CD4-positive, alpha-beta T cell treated with Interleukin-6 at 100 ng/mL for 8 hours (primary cell): ENCODE results near the gene EPHA10.
"Not testable (repeated sequence)": the region's sequence is repeated elsewhere in the genome, so short reads cannot be mapped to it uniquely, and the experiment has no call there.

Source experiments
- DNase-seq: peaks from one replicate; pipeline ENCODE4 v3.0.0-alpha.2; 2020; ENCODE audit warnings: mixed read lengths, low spot score

EPHA10 gene

DNA sequence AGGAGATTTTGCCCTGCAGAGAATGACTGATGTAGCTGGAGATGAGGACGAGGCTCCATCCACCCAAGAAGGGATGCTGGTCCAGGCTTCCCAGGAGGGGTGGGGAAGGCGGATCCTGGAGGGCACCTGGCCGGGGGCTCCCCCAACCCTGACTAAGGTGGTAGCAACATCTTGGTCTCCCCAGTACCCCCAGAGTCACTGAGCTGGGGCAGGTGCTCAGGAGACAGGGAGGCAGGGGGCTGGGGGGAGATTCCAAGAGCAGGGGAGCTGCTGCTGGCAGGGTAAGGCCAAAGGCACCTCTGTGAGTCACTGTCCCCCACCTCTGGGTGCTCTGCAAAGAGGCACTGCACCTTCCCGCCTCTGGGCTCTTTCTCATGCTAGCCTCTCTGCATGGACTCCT is 48.6 kb downstream of the EPHA10 start:
- no peak for DNase-seq

DNA sequence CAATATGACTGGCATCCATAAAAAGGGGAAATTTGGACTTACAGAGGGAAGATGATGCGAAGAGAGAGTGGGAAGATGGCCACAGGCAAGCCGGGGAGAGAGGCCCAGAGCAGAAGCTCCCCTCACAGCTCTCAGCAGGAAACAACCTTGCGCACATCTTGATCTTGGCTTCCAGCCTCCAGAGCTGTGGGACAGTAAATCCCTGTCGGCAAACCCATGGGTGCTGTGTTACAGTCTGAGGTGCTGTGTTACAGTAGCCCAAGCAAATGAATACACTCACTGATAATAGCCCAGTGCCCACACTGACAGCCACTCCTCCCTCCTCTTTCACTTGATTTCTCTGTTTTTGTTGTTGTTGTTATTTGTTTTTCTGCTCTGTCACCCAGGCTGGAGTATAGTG is 50.2 kb downstream of the EPHA10 start:
- DNase-seq: no peak

DNA sequence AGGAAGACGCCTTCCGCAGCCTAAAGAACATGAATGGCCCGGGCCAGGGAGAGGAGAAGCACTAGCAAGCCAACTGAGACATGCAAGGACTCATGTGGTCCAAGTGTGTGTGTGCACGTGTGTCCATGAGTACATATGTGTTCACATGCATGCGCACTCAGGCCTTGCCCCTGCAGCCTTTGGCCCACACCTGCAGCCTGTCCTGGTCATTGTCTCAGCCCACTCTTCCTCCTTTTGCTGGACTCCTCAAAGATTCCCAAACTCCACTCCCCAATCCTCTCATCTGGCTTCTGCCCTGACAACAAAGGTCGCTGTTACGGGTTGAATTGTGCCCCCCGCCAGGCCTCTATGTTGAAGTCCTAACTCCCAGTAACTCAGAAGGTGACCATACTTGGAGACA is 50.7 kb downstream of the EPHA10 start:
- DNase-seq: no peak

DNA sequence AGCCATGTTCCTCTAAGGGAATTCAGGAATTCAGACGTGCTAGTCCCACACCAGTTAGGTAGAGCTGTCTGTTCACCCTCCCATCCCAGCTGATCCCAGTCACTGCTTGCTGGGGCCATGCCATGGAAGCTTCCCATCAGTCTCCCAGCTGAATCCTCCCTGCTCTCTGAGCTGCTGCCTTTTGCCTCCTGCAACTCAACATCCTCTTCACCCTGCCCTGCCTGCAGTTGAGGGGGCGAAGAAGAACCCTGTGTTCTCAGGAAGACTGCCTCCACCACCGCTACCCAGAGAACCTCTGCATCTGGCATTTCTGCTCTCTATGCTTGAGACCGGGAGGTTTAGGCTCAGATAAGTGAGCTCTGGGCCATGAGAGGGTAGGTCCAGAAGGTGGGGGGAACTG is 56.4 kb downstream of the EPHA10 start:
- DNase-seq: no peak

DNA sequence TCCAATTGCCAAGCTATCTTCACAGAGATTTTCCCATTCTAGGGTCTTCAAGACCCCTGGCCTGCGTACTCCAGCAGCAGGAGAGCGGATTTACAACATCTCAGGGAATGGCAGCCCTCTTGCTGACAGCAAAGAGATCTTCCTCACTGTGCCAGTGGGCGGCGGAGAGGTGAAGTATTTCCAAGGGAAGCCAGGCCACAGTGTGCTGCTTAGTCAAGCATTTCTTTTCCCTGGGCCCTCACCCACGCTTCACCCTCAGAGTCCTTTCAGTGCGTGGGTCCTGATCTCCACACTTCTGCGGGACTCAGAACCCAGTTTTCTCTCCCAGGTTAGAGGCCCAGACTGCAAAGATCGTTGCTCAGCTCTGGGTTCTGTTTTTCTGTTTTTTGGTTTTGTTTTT is 59.5 kb downstream of the EPHA10 start:
- DNase-seq: no peak

DNA sequence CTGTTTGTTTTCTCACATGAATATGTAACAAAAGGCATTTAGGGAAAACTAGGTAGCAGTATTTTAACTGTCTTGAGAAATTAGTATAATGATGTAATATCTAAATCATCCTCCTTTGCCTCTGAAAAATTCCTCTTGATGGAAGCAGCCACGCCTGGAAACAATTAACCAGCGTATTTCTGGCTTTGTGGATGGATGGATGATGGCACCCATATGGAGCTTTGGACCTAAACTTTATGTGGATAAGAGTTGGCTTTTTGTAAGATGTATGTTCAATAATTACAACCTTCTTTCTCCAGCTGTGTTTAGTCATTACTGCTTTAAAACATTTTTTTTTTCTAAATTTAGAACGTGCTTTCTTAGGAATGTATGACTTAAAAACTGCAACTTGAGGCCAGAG is 60.0 kb downstream of the EPHA10 start:
- DNase-seq: no peak

DNA sequence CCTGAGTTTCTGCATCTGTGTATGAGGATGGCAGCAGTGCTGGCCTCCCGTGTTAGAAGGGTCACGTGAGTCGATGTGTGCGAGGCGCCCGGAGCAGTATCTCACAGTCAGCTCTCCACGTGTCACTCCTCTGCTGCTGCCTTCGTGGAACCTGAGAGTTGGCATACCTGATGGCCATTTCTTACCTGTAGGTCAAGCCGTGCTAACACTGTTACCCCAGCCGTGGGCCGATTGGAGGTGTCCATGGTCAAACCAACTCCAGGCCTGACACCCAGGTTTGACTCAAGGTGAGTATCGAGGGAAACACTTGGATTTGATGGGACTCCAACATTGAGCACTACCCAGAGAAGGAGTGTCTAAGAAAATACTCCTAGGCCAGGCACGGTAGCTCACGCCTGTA is 61.9 kb downstream of the EPHA10 start:
- no peak for DNase-seq

DNA sequence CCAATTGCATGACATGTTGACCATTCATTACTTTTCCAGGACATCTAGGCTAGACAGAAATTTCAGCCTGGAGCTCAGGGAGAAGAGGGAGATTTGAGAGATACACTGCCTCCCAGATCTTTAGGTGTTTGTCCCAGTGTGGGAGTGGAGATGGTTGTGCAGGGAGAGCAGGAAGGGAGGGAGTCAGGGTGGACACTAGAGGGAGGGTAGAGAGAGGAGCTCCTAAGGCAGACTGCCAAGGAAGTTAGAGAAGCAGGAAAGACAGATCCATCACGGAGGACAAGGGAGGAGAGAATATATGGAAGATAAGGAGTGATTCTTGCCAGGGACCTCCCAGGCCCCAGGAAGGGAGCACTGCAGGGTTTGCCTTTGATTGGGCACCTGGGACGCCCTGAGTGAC is 63.9 kb downstream of the EPHA10 start:
- DNase-seq: no peak

DNA sequence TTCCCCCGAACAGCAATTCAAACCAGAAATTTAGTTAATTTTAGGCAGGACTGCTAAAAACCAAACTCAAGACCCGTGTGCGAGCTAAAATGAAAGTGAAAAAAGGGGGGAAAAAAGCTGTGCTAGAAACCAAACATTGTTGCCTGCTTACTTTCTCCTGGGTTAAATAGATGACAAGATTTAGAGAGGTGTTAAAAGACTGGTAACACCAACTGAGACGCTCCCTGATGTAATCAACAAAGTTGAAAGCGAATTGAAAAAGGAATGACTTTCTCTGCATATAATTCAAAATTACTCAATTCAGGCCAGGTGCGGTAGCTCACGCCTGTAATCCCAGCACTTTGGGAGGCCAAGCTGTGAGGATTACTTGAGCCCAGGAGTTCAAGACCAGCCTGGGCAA is 65.8 kb downstream of the EPHA10 start:
- DNase-seq: no peak

DNA sequence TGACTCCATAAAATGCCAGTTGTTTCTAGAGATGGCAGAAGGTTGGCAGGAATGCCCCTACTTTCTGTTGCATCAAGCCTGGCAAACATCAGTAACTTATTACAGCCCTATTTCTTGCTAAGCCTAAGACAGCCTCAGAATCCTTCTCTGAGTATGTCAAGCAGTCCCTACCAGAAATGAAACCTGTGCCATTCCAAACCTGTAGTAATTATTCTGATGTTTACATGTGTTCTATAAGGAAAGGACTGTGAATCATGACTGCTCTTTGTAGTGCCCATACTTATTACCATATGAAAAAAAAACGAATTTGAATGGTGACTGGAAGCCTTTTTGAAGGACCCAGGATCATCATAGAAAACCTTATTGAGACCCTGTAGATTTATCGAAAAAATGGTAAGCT is 67.2 kb downstream of the EPHA10 start:
- DNase-seq: no peak

DNA sequence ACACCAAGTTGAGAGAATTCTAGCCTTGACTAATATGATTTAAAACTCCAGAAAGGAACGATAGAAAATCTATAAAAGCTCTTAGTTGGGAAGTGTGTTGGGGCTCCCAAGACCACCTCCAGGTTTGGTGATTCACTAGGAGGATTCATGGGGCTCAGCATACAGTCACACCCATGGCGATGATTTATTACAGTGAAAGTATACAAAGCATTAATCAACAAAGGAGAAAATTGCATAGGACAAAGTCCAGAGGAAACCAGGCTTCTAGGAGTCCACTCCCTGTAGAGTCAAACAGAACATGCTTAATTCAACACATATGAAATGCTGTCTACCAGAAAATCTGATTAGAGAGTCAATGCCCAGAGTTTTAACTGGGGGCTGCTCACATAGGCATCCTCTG is 67.8 kb downstream of the EPHA10 start:
- no peak for DNase-seq

DNA sequence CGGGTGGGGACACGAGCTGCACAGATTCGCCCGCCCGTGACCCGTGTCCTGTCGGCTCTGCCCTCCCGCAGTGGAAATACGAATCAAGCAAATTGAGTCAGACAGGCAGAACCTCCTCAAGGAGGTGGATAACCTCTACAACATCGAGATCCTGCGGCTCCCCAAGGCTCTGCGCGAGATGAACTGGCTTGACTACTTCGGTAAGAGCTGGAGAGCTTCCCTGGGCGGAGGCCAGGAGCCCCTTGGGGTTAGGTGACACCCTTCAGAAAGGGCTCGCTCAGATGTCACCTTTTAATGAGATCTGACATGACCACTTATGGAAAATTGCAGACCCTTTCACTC is 72.1 kb downstream of the EPHA10 start:
- DNase-seq: no peak

DNA sequence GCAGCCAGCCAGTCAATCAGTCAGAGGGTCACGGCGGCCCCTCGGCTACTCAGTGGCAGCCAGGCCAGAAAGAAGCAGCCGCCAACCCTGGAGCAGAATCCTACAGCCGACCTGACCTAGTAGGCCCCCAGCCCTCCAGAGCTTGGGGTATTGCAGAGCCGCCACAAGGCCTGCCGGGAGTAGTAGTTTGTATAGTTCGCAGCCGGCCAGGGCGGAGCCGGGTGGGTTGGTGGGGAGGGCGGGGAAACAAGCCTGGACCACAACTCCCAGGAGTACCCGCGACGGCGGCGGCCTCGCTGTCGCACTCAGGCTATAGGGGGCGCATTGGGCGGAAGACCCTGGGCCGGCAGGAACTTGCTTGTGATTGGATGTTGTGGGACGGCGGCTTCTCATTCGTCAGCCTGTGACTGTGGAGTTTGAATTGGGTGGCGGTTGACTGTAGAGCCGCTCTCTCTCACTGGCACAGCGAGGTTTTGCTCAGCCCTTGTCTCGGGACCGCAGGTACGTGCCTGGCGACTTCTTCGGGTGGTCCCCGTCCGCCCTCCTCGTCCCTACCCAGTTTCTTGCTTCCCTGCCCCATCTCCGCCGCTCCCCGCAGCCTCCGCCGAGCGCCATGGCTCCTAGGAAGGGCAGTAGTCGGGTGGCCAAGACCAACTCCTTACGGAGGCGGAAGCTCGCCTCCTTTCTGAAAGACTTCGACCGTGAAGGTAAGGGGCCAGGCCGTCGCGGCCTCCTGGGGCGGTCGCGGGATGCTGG is 72.7 kb downstream of the EPHA10 start, which contains the start of gene CDCA8:
TSS of gene CDCA8 (plus strand) at position 439 of the 756 bp plus-strand sequence. CDS start at position 614, 175 bp downstream.
- DNase-seq: peak; percentile 98

DNA sequence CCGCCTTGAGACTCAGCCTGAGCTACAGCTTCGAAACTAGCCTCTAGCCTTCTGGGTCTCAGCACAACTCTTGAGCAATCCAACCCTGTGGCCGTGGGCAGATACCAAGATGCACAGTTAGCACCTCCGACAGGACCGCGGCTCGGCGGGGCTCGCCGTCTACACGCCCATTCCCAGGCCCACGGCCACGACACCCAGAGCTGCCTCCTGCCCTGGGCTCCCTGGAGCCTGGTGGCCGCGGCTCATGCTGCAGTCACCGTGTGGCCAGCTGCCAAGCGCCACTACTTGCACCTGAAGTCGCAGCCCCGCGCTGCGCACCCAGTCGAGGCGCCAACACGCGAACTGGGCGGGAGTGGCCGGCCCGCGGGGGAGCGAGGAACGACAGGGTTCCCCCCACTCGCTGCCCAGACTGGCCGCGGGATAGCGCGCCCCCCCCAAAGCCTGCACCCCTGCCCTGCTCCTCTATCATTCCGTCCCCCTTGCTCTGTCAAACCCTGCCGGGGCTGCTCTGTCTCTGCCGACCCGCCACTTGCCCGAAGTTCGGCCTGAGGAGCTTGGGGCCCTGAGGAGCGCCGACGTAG is 73.3 kb downstream of the EPHA10 start:
- DNase-seq: no peak

DNA sequence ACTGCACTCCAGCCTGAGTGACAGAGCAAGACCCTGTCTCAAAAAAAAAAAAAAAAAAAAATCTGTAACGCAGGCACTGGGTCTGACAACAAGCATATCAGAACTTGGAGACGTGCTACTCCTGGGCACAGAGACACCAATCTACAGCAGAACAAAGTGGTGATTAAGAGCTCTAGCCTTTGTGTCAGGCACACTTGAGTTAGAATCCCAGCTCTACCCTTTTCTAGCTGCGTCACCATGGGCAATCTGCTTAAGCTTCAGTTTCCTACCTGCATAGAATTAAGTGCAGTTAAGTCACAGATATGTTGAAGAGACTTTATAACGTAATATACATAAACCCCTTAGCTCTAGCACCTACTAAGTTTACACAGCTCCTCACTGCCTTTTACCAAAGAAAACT is 76.0 kb downstream of the EPHA10 start:
- no peak for DNase-seq

DNA sequence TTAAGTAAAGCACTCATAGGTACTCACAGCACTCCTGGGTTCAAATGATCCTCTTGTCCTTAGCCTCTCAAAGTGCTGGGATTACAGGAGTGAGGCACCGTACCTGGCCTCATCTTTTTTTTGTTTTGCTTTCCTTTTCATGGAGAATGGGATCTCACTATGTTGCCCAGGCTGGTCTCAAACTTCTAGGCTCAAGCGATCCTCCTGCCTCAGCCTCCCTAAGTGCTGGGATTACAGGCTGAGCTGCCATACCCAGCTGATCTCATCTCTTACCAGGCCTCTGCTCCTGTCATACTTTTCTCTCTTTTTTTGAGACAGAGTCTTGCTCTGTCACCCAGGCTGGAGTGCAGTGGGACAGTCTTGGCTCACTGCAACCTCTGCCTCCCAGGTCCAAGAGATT is 77.2 kb downstream of the EPHA10 start:
- DNase-seq: not testable (repeated sequence)

DNA sequence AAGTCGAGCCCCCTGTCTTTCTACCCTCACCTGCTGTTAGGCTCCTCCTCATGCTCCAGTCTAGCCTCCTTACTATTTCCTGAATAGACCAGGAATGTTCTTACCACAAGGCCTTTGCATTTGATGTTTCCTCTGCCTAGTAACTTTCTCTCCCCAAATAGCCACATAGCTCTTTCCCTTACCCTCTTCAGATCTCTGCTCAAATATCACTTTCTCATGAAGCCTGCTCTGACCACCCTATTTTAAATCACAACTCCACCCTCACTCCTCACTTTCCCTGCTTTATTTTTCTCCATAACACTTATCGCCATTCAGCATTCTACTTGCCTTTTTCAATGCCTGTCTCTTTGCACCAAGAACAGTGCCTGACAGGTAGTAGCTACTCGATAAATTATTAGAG is 79.2 kb downstream of the EPHA10 start:
- no peak for DNase-seq

DNA sequence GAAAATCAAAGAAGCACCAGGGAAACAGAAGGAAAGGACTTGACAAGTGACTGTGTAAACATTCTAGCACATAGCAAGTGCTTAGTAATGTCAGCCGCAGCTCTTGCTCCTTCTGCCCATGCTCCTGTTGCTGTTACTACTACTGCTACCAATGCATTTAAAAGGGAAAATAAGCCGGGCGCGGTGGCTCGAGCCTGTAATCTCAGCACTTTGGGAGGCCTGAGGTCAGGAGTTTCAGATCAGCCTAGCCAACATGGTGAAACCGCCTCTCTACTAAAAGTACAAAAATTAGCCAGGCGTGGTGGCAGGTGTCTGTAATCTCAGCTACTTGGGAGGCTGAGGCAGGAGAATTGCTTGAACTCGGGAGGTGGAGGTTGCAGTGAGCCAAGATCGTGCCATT is 80.7 kb downstream of the EPHA10 start:
- DNase-seq: not testable (repeated sequence)

DNA sequence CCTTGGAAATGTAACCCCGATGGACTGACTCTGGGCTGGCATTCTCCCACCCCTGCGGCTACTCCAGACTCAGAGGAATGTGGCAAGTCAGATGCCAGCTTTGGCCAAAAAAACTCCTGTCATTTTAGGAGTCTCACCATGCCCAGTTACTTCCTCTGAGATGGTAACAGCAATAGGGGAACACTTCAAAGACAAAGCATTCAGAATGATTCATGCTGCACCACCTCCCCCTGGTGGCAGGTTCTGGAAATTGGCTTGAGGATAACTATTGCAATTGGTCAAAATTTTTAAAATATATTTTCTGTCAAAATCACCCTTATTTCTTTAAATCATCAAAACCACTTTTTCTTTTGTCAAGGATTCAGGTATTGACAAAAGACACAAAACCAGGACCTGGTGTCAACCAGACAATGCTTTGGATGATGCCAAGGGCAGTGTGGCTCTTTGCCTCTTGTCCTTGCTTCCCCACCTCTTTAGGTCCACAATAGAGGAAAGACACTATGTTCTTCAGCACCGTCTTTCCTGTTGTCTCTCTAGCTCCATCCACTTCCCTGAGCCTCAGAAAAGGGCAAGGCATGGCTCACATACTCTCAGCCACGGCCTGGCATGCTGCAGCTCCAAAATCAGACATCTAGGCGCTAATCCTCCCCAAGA is 82.5 kb downstream of the EPHA10 start:
- peak; percentile 57 for DNase-seq

DNA sequence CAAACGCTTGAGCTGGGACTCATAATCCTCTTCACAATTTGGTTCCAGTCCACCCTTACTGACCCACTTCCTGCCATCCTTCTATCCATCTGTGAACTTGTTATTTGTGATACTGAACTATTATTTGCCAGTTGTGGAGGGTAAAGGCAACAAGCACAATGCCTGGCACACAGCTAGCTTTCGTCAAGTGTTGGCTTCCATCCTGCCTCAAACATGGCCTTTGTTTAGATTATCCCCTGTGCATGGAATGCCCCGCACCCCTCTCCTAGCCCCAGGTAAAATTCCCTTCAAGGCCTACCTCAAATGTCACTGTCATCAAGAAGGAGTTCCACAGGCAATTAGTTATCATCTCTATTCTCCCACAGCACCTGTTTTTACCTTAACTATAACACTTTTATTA is 84.0 kb downstream of the EPHA10 start:
- DNase-seq: no peak

DNA sequence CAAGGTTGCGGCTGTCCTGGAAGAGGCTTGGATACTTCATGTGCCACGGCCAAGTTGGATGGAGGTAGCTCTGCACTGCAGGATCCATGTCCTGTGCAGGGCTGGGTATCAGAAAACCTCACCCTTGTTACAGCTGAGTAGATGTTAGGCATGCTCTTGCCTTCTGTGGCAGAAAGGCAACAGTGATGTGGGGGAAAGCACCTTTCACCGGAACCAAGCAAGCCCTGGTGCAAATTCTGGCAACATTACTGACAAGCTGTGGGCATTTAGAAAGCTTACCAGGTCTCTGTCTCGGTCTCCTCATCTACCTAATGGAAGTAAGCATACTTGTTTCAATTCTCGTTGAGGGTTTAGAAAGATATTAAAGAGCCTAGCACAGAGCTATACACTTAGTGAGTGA is 87.1 kb downstream of the EPHA10 start:
- no peak for DNase-seq

DNA sequence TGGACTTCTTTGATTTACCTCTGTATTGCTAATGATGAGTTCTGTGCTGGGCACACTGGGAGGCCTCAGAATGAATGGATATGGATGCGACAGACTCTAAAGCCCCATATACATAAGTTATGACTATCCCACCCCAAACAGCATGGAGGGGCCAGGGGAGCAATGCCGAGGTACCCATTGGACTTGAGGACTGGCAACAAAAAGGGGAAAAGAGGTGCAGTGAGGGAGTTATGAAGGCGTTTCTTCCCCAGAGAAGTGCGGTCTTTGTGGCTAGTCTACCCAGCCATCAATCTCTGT is 87.8 kb downstream of the EPHA10 start:
- no peak for DNase-seq

DNA sequence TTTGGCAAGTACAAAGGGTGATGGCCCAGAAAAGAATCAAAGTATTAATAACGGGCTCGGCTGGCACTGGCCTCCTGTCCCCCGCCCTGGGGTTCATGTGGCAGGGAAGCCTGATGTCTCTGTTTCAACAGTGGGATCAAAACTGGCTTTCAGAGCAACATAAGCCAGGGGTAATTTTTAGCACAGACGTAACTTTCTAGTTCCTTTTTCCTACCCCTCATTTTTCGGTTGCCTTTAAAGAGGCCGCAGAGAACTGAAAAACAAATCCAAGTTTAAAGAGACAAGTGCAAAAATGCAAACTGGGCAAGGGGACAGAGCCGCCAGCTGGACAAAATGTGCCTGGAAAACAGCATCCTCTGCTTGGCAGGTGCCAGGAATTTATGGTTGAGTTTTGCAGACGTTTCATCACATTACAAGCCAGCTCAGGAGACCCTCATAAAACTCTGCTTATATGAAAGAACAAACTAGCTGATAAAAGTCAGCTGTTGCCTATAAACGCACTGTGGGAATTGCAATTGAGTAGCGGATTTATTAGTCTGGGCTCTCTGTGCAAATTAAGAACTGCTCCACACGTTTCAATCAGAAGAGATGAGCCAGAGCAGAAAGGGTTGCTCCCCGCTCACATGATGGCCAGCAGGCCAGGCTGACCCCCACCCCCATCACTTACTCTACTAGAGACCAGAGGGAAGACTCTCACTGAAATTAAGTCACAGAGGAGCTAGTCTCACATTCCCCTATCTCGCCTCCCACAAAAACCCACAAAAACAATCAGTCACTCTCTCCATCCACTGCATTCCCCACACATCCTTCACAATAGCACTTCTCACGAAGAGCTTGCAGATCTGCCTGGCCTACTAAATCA is 88.4 kb downstream of the EPHA10 start:
- no peak for DNase-seq
